ENCODE results near the gene ETHE1.
"Not testable (repeated sequence)": the region's sequence is repeated elsewhere in the genome, so short reads cannot be mapped to it uniquely, and the experiment has no call there.

ETHE1 gene

DNA sequence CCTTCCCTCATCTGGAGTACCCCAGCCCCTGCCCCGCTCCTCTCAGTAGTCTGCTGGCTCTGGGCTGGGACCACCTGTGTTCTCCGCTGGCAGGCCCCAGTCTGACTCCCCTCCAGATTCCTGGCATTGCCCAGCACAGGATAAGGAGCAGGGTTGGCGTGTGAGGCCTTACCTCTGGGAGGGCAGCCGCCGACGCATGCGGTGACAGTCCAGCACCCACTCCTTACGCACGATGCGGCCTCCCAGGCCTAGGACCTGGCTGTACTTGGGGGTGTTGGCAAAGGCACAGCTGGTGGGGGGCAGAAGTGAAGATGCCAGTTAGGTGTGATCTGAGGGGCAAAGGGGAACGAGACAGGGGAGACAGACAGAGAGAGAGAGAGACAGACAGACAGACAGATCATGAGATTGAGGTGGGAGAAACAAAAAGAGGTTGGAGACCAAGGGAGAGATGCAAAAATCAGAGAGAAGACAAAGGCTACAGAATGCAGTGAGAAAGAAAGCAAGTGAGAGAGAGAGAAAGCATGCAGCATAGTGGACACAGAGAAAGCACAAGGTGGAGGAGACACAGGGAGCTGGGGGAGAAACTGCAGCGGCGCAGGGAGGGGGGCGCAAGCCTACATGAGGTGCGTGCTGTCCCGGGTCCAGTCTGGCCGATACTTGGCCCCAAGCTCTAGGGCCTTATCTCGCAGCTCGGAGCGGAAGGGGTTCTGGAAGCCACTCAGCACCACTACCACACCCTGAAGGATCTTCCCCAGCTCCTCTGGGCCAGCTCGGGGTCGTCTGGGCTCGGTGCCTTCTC, 24.6 kb upstream of the ETHE1 start:
- DNase-seq: no peak

DNA sequence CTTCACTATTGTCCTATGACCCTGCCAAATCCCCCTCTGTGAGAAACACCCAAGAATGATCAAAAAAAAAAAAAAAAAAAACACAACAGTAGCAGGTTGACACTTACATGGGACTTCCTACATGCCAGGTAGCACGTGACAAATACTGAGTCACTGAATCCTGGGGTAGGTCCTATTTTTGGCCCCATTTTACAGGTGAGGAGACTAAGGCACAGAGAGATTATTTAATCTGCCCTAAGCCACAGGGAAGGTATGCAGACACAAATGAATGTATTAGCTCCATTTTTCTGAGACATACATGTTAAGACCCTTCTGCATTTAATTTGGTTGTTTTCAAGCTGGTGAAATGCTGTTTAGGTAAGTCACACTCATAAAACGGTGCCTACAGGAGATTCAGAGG, 21.7 kb upstream of the ETHE1 start:
- no peak for DNase-seq

DNA sequence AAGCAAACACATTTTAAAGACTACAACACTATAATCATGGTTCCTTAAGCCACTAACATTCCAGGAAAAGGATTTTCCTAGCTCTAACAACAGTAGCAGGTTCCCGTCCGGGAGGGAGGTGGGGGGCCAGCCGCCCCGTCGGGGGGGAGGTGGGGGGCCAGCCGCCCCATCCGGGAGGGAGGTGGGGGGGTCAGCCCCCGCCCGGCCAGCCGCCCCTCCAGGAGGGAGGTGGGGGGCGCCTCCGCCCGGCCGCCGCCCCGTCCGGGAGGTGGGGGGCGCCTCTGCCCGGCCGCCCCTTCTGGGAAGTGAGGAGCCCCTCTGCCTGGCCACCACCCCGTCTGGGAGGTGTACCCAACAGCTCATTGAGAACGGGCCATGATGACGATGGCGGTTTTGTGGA, 20.9 kb upstream of the ETHE1 start:
- not testable (repeated sequence) for DNase-seq

DNA sequence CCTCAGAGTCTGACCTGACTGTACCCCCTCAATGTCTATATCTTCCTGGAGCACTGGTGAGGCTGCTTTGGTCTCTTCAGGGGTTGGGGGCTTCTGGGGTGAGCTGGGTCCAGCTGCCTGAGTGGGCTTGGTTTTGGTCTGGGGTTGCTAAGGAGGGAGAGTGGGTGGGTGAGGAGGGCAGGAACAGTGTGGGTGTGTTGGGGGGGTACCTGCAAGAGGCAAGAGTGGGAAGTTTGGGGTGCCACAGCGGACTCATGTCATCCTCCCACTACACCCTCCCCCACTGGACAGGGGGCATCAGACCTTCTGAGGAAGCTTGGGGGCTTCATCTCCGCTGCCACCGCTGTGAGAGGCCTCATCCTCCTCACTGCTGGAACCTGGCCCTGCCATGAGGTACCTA, 19.6 kb upstream of the ETHE1 start:
- DNase-seq: no peak

DNA sequence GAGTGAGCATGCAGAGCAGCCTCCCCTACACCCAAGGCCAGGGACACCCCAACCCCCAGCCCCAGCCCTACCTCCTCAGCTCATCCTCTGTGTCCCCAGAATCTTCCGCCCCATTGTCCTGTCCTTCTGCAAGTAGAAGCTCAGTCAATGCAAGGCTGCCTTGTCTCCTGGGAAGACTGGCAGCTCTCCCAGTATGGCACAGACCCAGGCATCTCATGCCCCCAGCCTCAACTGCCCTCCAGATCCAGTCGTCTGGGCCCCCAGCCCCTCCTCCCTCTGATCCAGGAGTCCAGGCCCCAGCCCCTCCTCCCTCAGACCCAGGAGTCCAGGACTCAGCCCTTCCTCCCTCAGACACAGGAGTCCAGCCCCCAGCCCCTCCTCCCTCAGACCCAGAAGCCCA, 19.0 kb upstream of the ETHE1 start:
- no peak for DNase-seq

DNA sequence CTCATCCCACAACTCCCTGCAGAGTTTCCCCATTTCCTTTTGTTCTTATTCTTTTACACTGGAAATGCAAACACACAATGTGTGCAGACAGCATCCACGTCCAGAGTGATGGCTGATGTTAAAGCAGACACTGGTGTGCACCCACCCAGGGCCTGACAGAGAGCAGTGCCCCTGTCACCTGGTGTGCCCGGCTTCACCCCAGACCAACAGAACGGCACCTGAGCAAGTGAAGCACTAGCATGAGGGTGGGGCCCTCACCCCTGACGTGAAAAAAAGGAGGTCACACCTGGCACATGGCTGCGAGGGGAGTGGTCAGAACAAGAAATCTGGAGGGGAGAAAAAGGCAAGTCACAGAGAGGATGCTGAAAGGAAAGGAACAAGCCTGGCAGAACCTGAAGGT, 18.3 kb upstream of the ETHE1 start:
- DNase-seq: no peak

DNA sequence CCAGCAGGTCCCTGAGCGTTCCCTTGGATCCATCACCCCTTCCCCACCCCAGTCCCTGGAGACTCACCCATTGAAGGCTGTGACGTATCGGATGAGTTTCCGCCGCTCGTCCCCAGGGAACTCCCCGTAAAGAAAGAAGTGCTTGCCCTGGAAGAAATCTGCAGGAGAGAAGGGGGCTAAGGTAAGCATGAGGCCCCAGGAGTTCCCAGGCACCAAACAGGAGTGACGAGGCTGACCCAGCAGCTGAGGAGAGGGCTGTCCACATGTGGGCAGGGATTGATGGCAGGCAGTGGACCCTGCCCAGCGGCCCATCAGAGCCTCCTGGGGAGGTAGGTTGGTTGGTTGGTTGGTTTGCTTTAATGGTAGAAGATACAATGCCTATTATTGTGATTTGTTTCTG, 17.1 kb upstream of the ETHE1 start:
- no peak for DNase-seq

DNA sequence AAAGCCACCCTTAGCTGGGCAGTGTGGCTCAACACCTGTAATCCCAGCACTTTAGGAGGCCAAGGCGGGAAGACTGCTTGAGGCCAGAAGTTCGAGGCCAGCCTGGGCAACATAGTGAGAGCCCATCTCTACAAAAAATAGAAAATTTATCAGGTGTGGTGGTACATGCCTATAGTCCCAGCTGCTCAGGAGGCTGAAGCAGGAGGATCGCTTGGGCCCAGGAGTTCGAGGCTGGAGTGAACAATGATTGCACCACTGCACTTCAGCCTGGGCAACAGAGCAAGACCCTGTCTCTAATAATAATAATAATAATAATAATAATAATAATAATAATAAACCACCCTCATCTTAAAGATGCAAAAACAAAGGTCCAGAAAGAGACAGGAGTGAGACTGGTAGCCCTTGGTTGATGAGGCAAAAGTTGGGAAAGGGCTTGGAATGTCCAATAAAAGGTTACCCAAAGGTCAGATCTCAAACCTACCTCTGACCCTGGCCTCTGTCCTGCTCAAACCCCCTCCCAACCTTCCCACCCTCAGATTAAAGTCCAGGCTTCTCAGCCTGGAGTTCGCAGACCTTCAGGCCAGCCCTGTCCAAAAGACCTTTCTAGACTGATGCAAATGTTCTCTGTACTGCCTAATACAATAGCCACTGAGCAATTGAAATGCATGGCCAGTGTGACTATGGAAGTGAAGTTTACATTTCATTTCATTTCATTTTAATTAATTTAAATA, 15.1 kb upstream of the ETHE1 start:
- no peak for DNase-seq

DNA sequence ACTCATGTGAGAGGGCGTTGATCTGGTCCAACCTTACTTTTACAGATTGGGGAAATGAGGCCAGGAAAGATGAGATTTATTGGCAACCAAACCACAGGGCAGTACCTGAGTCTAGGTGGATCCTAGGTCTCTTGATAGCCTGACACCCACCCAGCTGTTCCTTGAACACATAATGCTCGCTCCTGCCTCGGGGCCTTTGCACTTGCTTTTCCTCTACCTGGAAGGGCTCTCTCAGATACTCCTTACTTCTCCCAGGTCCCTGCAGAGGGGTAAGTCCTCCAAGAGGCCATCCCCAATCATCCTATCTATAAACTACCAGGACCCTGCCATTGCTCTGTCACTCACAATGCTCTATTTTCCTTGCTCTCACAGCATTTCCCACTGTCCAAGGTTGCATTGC, 13.4 kb upstream of the ETHE1 start:
- no peak for DNase-seq

DNA sequence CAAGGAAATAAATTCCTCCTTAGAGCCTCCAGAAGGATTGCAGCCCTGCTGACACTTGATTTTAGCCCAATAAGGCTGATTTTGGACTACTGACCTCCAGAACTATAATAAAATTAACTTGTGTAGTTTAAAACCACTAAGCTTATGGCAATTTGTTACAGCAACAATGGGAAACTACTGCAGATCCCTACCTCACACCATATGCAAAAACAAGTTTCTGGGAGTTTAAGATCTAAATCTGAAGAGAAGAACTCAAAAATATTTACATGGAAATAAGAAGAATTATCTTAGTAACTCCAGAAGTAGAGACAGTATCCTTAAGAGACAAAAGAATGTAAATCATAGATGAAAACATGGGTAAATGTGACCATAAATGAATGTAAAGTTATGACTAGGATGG, 11.9 kb upstream of the ETHE1 start:
- DNase-seq: no peak

DNA sequence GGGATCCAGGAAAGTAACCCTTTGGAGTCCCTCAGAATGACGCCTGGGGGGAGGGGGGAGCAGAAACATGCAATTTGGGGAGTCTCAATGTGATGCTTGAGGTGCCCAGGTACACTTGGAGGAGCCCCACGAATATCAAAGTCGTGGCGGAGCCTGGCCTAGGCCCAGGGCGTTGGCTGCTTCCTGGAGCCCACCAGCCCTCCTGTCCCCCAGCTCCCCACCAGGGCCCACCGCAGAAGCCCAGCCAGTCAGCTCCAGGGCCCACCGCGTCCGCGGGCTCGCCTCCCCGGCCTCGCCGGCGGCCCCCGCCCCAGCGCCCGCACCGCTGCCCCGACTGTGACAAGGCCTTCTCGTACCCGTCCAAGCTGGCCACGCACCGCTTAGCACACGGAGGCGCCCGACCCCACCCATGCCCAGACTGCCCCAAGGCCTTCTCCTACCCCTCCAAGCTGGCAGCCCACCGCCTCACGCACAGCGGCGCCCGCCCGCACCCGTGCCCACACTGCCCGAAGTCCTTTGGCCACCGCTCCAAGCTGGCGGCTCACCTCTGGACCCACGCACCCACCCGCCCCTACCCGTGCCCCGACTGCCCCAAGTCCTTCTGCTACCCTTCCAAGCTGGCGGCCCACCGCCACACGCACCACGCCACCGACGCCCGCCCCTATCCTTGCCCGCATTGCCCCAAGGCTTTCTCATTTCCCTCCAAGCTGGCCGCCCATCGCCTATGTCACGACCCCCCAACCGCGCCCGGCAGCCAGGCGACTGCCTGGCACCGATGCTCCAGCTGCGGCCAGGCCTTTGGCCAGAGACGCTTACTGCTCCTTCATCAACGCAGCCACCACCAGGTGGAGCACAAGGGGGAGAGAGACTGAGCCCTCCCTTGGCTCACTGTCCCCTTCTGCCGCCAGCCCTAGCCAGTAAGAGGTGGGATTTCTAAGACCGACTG, 8.1 kb upstream of the ETHE1 start:
- DNase-seq: peak; percentile 53

DNA sequence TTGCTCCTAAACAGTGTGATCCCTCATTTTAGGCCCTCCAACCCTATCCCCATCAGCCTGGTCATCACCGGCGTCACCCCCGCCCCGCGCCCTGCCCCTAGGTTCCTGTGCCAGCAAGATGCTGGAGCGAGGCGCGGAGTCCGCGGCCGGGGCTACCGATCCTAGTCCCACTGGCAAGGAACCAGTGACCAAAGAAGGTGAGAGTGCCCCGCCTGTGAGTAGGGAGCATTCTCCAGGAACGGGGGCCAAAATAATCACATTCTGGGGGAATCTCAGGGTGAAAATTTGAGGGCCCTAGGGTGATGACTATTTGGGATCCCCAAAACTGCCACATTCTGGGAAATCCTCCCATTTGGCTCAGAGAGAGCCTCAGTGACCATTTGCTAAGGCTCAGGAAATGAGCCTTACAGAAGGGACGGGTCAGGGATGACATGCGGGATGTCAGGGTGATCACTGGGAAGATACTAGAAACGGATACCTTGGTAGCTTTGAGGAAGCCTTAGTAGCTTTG, 7.4 kb upstream of the ETHE1 start:
- DNase-seq: no peak

DNA sequence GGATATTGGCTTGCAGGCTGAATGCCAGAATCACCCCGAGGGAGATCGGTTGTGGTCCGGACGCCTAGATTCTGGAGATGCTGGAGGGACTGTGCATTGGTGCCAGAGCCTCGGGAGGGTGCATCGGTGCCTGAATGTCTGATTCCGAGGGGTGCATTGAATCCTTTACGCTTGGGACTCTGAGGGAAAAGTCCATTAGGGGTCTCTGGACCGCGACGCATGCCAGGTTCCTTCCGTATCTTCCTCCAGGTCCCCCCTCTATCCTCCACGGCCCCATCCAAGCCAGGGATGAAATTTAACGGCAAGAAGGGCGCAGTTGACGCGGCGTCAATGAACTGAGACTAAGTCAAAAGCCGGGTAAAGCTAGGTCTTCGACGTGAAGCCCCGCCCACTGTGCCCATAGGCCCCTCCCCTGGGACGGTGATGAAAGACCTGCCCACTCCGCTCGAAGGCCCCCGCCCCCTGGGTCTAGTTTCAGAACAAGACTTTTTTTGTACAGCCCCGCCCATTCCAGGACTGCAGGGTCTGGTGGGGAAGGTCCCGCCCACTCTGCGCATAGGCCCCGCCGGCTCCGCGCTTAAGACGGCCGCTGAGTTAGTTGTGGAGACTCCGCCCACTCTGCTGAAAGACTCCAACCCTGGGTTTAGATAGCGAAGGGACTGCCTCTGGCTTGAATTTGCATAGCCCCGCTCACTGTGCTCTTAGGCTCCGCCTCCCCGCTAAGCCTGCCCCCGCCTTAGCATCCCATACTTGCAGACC, 6.7 kb upstream of the ETHE1 start:
- DNase-seq: peak; percentile 96

DNA sequence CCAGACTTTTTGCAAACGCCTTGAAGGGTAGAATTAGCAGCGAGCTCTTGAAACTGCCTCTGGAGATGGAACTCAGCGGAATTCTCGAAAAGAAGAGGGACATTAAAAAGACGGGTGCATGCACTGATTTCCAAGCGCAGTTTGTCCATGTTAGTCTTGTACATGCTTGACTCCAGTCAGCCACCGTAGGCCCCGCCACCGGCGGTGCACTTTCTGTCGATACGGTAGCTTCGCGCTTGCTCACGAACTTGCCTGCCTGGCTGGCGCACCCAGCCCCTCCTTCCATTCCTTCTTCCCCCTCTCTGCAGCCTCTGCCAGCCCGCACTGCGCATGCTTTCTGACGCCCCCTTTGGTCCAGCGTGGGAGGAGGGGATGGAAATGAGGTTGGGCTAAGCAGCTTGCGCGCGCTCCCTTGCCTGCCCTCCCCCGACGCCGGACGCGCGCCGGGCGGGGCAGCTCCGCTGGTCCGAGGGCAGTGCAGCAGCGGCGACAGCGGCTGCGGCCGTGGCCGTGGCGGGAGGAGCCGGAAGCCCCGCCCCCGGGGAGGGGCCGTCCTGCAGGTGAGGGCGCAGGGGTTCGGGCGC, 6.1 kb upstream of the ETHE1 start, which contains the start of gene ZNF575:
Gene ZNF575 (plus strand): TSS at position 227 of the 584 bp plus-strand sequence. CDS start 1,235 bp downstream, outside the sequence.
- DNase-seq: peak; percentile 90

DNA sequence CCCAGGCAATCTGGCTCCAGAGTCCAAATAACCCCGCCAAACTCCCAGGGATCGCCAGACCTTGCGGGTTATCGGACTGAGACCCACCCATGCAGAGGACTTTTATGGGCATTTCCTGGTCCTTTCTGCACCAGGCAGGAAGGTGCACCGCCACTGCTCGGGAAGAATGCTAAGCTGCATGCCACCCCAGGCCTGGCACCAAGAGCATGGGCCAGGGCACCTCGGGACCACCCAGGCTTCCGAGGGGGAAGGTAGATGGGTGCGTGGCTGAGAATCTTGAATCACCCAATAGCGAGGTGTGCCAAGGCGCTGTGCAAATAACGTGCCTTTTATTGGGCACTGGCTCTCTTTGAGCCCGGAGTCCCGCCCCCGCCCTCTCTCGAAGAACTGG, 5.6 kb upstream of the ETHE1 start:
- DNase-seq: no peak

DNA sequence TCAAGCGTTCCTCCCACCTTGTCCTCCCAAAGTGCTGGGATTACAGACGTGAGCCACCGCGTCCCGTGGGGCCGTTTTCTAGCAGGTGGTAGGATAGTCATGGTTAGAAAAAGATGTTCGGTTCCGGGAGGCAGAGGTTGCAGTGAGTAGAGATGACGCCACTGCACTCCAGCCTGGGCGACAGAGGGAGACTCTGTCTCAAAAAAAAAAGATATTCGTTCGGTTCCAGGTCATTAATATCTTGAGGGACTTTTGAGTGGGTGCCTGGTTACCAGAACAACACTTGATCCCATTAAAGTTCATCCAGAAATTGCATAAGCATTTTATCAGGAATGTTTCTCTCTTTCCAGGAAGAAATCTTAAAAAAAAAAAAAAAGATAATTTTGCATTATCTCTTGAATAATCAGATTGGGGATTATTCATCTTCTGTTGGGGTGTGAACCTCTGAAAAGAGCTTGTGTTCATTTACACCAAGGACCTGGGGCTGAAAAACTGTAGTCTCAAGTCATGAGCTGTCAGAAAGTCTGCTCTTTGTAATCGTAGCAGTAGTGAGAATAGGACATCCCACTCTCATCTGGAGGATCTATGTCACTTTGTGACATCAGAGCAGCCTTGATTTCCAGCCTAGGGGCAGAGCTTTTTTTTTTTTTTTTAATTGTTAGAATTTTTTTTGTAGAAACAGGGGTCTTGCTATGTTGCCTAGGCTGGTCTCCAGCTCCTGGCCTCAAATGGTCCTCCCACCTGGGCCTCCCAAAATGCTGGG, 1.0 kb upstream of the ETHE1 start:
- DNase-seq: no peak

DNA sequence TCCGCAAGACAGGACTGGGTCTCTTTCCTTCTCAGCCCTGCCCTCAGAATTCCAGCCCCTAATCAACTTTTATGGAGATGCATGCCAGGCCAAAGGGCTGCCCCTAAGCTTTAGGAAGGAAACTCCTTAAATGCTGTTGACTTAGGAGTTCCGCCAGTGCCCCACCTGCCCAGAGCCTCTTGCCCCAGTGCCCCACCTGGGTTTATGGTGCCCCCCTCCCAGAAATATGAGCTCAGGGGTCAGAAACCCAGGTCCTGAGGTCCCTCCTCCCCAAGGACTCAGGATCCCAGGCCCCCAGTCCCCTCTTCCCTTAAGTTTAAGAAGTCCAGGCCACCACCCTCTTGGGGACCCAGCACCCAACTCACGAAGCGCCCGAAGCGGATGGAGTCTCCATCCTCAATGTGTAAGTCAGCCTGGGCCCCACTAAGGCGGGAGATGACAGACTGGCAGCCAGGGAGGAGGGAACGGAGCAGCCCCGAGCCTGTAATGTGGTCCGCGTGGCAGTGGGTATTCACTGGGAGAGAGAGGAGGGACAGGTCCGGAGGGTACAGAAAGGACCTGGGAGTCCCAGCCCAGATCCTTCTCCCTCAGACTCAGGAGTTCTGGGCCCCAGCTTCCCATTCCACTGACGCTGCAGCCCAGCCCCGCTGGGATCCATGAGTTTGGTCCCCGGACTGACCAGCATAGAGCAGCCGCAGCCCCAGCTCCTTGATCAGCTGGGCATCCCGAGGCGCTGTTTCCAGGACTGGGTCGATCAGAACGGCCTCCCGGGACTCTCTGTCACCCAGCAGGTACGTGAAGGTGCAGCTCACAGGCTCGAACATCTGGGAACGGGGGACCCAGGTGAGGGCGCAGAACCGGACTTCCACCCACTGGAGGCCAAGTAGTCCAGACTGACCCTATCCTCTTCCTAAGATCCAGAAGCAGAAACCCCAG, 897 bp downstream of the ETHE1 start:
- DNase-seq: peak; percentile 43

DNA sequence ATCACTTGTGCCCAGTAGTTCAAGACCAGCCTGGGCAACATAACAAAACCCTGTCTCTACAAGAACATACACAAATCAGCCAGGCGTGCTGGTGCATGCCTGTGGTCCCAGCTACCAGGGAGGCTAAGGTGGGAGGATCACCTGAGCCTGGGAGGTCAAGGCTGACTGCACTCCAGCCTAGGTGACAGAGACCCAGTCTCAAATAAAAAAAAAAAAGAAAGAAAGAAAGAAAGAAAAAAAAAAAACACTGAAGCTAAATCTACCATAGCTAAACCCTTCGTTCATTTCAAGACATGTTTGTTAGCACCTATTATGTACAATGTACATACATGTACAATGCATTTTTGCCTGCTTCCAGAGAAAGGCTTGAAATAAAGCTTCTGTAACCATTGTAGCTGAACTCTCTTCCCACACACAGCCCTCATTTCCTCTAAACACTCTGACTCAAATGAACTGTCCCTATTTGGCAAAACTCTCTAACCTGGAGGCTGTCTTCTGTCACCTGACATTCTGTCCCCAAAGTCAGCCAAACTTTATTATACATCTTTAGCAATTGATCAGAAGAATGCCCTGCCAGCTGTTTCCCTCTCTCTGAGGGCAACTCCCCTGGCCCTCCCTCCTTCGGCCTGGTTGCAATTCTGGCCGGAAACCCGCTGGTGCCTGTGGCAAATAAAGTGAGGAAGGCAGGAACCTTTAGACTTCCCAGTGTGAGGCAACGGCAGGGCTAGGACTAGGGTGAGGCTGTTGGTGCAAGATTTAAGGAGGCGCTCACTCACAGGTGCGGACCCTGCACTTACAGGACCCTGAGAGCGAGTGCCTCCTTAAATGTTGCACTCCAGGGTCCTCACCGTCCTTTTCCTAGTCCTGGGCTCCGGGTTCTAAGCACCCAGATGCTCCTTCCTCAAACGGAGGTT, 1.8 kb downstream of the ETHE1 start:
- peak; percentile 58 for DNase-seq

DNA sequence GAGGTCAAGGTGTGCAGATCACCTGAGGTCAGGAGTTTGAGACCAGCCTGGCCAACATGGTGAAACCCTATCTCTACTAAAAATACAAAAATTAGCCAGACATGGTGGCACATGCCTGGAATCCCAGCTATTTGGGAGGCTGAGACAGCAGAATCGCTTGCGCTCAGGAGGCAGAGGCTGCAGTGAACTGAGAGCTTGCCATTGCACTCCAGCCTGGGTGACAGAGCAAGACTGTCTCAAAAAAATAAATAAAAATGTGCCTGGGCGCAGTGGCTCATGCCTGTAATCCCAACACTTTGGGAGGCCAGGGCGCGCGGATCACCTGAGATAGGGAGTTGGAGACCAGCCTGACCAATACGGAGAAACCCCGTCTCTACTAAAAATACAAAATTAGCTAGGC, 3.3 kb downstream of the ETHE1 start:
- not testable (repeated sequence) for DNase-seq

Data from CD4-positive, alpha-beta T cell treated with Interleukin-17A for 4 hours (primary cell).